NCI-H446 (cell line): ENCODE data around the gene PAFAH2.
A peak's percentile ranks its signal among the peaks of the same experiment; 100 is the strongest.

Source experiments
- DNase-seq, 2 experiments: peaks; one replicate each; lab custom pipeline; 2025; lab: John Stamatoyannopoulos, UW

PAFAH2 gene

GRCh38 chr1:26031196-26031595, 33.3 kb upstream of the PAFAH2 start:
- no peak for DNase-seq

- DNase-seq: no peak
These were observed 32.1 kb upstream of the PAFAH2 start for GRCh38 chr1:26029864-26030481.

- no peak for DNase-seq
These were observed 31.4 kb upstream of the PAFAH2 start for GRCh38 chr1:26029054-26029863.

- no peak for DNase-seq
These were observed 30.7 kb upstream of the PAFAH2 start for GRCh38 chr1:26028490-26028980.

- no peak for DNase-seq
These were observed 30.0 kb upstream of the PAFAH2 start for GRCh38 chr1:26027716-26028489.

- DNase-seq: no peak
These were observed 27.7 kb upstream of the PAFAH2 start for GRCh38 chr1:26025517-26025916.

- DNase-seq: no peak
These were observed 27.2 kb upstream of the PAFAH2 start for GRCh38 chr1:26025060-26025459.

- no peak for DNase-seq
These were observed 26.0 kb upstream of the PAFAH2 start for GRCh38 chr1:26023826-26024225.

- DNase-seq: no peak
These were observed 25.1 kb upstream of the PAFAH2 start for GRCh38 chr1:26023009-26023408.

- no peak for DNase-seq
These were observed 24.5 kb upstream of the PAFAH2 start for GRCh38 chr1:26022404-26022779.

- peak; percentile 35 to 78 for DNase-seq
These were observed 24.0 kb upstream of the PAFAH2 start, which contains the start of gene EXTL1 for GRCh38 chr1:26021647-26022403. TSS of gene EXTL1 (plus strand) at chr1:26021775. CDS start at chr1:26022647, 872 bp downstream.

GRCh38 chr1:26020941-26021646, 23.2 kb upstream of the PAFAH2 start:
- no peak for DNase-seq

- no peak for DNase-seq
These were observed 22.5 kb upstream of the PAFAH2 start for GRCh38 chr1:26020330-26020768.

- no peak for DNase-seq
These were observed 21.9 kb upstream of the PAFAH2 start for GRCh38 chr1:26019641-26020315.

- DNase-seq: no peak
These were observed 19.7 kb upstream of the PAFAH2 start for GRCh38 chr1:26017606-26018005.

GRCh38 chr1:26016953-26017545, 19.2 kb upstream of the PAFAH2 start:
- no peak for DNase-seq

GRCh38 chr1:26016258-26016952, 18.5 kb upstream of the PAFAH2 start:
- peak in 1 of 2 experiments; percentile 64 for DNase-seq

- no peak for DNase-seq
These were observed 17.5 kb upstream of the PAFAH2 start for GRCh38 chr1:26015358-26015757.

GRCh38 chr1:26014179-26014578, 16.3 kb upstream of the PAFAH2 start:
- no peak for DNase-seq
